Tibial nerve (tissue), 4 donors: ENCODE results near the gene PLAC9. TPM values are rescaled to one million over a fixed set of nuclear protein-coding genes. Genes with fewer than 3 reads are reported as not detected.

Experiments used
- DNase-seq, 2 donors: peaks; one replicate each; pipeline ENCODE4 v3.0.0-alpha.2; 2019; ENCODE audit warnings: low spot score in 2 of 2
- H3K27ac ChIP-seq, 4 donors: fragments of 200-600 bp; sonication (generic) in 3 of 4; one replicate each; pipeline ENCODE4 v1.5.1; 2017 to 2019; ENCODE audit warnings: mild to moderate bottlenecking in 1 of 4
- H3K27me3 ChIP-seq, 2 donors: fragments of 200-600 bp; sonication (generic) in 1 of 2; one replicate each; pipeline versions ENCODE4 v1.5.1 to v1.6.0; 2017 to 2019
- H3K36me3 ChIP-seq, 3 donors: fragments of 200-600 bp; sonication (generic); one replicate each; pipeline ENCODE4 v1.5.1; 2018 to 2019
- H3K4me1 ChIP-seq, 4 donors: fragments of 200-600 bp; sonication (generic) in 3 of 4; one replicate each; pipeline ENCODE4 v1.5.1; 2017 to 2019
- H3K4me3 ChIP-seq, 4 donors: fragments of 200-600 bp; sonication (generic) in 3 of 4; one replicate each; pipeline ENCODE4 v1.5.1; 2017 to 2019; ENCODE audit warnings: mild to moderate bottlenecking in 1 of 4, moderate library complexity in 1 of 4
- H3K9me3 ChIP-seq, 4 donors: fragments of 200-600 bp; sonication (generic) in 3 of 4; one replicate each; pipeline ENCODE4 v1.5.1; 2017 to 2019
- EP300 ChIP-seq, 2 donors: sonication (generic); formaldehyde crosslinking; IDR thresholded peaks; one replicate each; pipeline ENCODE4 v1.6.1; 2017; ENCODE audit warnings: antibody characterized with exemption in 2 of 2, mild to moderate bottlenecking in 1 of 2
- POLR2A ChIP-seq, 2 donors: fragments of 450-650 bp; IDR thresholded peaks; one replicate each; pipeline ENCODE4 v1.6.1; 2017; ENCODE audit warnings: antibody characterized with exemption in 2 of 2, mild to moderate bottlenecking in 2 of 2, moderate library complexity in 2 of 2
- WGBS, 2 donors: methylation state at CpG; one replicate each; pipeline ENCODE4 v1.1.5; 2018; 5-methylcytosine and 5-hydroxymethylcytosine counted together
- total RNA-seq, 4 donors: library from RNA; depleted of rRNA; stranded (reverse); fragments of >200 nt; gene quantifications; one replicate each; pipeline ENCODE4 v1.1.0, GENCODE V29; 2016
- TF ChIP-seq, protein P1 (sequence below), 5 experiments: fragments of 200-600 bp in 3 of 5; fragments of 450-650 bp in 2 of 5; sonication (generic) in 3 of 5; IDR thresholded peaks; one replicate each; pipeline ENCODE4 v1.5.1; 2016 to 2019; ENCODE audit warnings: antibody characterized with exemption in 5 of 5, mild to moderate bottlenecking in 3 of 5, moderate library complexity in 2 of 5

PLAC9 gene
- total RNA-seq, 4 donors from 2014 or later = 63.3 to 199 (median 140) TPM

GRCh38 chr10:80160361-80161320, 28.1 kb downstream of the PLAC9 start:
- WGBS, 2 donors = 84 to 90% methylated on average over 17 of the region's 17 CpGs
- peak overlapping the region in 1 of 4 donors; percentile 6 for H3K27ac ChIP-seq
- no peaks in the 10 kb centered on the region for H3K9me3 ChIP-seq
- peaks cover 0 to 91% (median 34%) of the 10 kb centered on the region in 4 donors for H3K4me1 ChIP-seq
- no peak for DNase-seq
- H3K4me3 ChIP-seq = no peak overlapping the region
- H3K27me3 ChIP-seq = no peaks in the 10 kb centered on the region
- TF ChIP-seq, protein P1, sequence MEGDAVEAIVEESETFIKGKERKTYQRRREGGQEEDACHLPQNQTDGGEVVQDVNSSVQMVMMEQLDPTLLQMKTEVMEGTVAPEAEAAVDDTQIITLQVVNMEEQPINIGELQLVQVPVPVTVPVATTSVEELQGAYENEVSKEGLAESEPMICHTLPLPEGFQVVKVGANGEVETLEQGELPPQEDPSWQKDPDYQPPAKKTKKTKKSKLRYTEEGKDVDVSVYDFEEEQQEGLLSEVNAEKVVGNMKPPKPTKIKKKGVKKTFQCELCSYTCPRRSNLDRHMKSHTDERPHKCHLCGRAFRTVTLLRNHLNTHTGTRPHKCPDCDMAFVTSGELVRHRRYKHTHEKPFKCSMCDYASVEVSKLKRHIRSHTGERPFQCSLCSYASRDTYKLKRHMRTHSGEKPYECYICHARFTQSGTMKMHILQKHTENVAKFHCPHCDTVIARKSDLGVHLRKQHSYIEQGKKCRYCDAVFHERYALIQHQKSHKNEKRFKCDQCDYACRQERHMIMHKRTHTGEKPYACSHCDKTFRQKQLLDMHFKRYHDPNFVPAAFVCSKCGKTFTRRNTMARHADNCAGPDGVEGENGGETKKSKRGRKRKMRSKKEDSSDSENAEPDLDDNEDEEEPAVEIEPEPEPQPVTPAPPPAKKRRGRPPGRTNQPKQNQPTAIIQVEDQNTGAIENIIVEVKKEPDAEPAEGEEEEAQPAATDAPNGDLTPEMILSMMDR (IDR thresholded peaks at IDR 0.05) = no peak
- TF ChIP-seq EP300 (IDR thresholded peaks at IDR 0.05) (no peak), POLR2A (IDR thresholded peaks at IDR 0.05) (no peak)
- peaks cover 0 to 91% (median 23%) of the 10 kb centered on the region in 3 donors for H3K36me3 ChIP-seq

GRCh38 chr10:80161321-80162083, 29.0 kb downstream of the PLAC9 start:
- Histone ChIP-seq H3K36me3 (peaks cover 0 to 86% (median 18%) of the 10 kb centered on the region in 3 donors), H3K9me3 (no peaks in the 10 kb centered on the region), H3K27ac (peak overlapping the region in 3 of 4 donors; percentile 30 to 51 (median 50)), H3K4me3 (no peak overlapping the region), H3K27me3 (no peaks in the 10 kb centered on the region), H3K4me1 (peaks cover 0 to 93% (median 37%) of the 10 kb centered on the region in 4 donors)
- TF ChIP-seq POLR2A (IDR thresholded peaks at IDR 0.05) = no peak
- TF ChIP-seq, protein P1 (IDR thresholded peaks at IDR 0.05) = no peak
- WGBS, 2 donors = 75 to 81% methylated on average over 15 to 21 of the region's 21 CpGs
- no peak for DNase-seq

DNA sequence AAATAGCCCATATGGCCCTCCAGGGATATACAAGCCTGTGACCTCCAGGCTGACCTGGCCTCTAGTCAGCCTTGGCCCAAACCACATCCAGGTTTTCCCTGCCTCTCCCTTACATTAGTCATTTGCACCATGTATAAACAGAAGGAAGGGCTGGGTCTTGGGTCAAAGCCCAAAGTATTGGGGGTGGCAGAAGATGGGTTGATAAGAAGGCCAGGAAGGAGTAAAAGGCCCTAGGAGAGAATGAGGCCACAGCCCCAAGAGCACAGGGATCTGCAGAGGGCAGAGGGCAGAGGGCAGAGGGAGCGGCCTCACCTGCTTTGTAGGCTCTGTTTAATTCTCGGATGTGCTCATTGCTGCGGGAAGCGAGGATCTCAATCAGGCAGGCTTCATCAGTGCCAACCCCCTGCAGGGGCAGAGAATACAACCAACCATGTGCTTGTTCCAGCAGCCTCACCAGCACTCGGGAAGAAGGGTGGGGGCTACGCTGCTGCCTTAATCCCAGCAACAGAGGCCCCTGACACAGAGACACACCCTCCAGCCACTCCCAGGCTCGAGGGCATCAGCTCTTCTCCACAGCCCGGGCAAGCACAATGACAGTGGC, 31.3 kb downstream of the PLAC9 start:
- Histone ChIP-seq H3K9me3 (no peaks in the 10 kb centered on the region), H3K4me1 (peaks cover 0 to 99% (median 44%) of the 10 kb centered on the region in 4 donors), H3K27ac (peak overlapping the region in 3 of 4 donors; percentile 38 to 81 (median 58)), H3K4me3 (no peak overlapping the region), H3K36me3 (peaks cover 0 to 73% (median 10%) of the 10 kb centered on the region in 3 donors), H3K27me3 (no peaks in the 10 kb centered on the region)
- TF ChIP-seq EP300 (IDR thresholded peaks at IDR 0.05) (peak in 1 of 2 donors; percentile 65), POLR2A (IDR thresholded peaks at IDR 0.05) (no peak)
- TF ChIP-seq, protein P1 (IDR thresholded peaks at IDR 0.05) = no peak
- peak in 1 of 2 donors; percentile 55 for DNase-seq
- WGBS, 2 donors = 50 to 71% methylated on average over 8 of the region's 8 CpGs

DNA sequence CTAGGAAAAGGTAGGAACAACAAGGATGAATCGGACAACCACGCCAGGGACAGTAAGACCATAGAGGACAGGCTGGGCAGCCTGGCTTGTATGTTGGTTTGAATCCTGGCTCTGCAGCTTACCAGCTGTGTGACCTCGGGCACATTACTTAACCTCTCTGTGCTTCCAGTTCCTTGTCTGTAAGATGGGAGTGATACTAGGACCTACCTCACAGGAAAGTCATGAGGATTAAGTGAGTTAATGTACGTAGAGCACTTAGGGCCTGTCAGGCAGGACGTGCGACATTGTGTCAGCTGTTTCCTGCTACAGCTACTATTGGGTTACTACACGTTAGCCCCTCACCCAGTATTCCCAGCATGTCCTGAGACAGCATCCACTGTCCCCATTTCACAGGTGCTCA, 32.1 kb downstream of the PLAC9 start:
- WGBS, 2 donors = 84 to 90% methylated on average over 7 of the region's 7 CpGs
- Histone ChIP-seq H3K36me3 (peaks cover 0 to 75% (median 10%) of the 10 kb centered on the region in 3 donors), H3K4me3 (no peak overlapping the region), H3K9me3 (no peaks in the 10 kb centered on the region), H3K27ac (peak overlapping the region in 3 of 4 donors; percentile 38 to 81 (median 58)), H3K27me3 (no peaks in the 10 kb centered on the region), H3K4me1 (peaks cover 0 to 96% (median 43%) of the 10 kb centered on the region in 4 donors)
- DNase-seq = no peak
- TF ChIP-seq, protein P1 (IDR thresholded peaks at IDR 0.05) = no peak
- TF ChIP-seq POLR2A (IDR thresholded peaks at IDR 0.05) (no peak), EP300 (IDR thresholded peaks at IDR 0.05) (no peak)
